Measurements from ENCODE around the gene FBXL17. TPM values are rescaled to one million over a fixed set of nuclear protein-coding genes. Genes with fewer than 3 reads are reported as not detected.

The FBXL17 gene
- total and polyA plus RNA-seq, 12 donors, result 5.9 to 47.4 (median 41.1) TPM

- DNase-seq (no peak), ATAC-seq (no peak)
- no peaks in the 10 kb centered on the region for H3K36me3 ChIP-seq
- intact Hi-C loops (cut with DNase I), result no loop called here
- H3K4me1 ChIP-seq, result peaks cover 0 to 11% (median 6%) of the 10 kb centered on the region in 9 donors
- no peak for TF ChIP-seq CTCF (IDR thresholded peaks at IDR 0.05)
- no peaks in the 10 kb centered on the region for H3K27me3 ChIP-seq
- H3K27ac ChIP-seq, result no peak overlapping the region
- H3K4me3 ChIP-seq, result no peak overlapping the region
- WGBS, 2 donors, result 58 to 62% methylated on average over 3 of the region's 3 CpGs
- no peaks in the 10 kb centered on the region for H3K9me3 ChIP-seq
Observed at GRCh38 chr5:108387758-108388157, 5.9 kb upstream of the FBXL17 start.

GRCh38 chr5:108386345-108387061 lies 4.6 kb upstream of the FBXL17 start:
- Histone ChIP-seq H3K36me3 (no peaks in the 10 kb centered on the region), H3K9me3 (no peaks in the 10 kb centered on the region), H3K27ac (no peak overlapping the region), H3K4me3 (no peak overlapping the region), H3K4me1 (peaks cover 0 to 13% (median 7%) of the 10 kb centered on the region in 9 donors), H3K27me3 (no peaks in the 10 kb centered on the region)
- no peak for ATAC-seq
- no peak for DNase-seq
- WGBS, 2 donors, result 82% methylated on average over 3 of the region's 3 CpGs
- intact Hi-C loops (cut with DNase I), result no loop called here
- no peak for TF ChIP-seq CTCF (IDR thresholded peaks at IDR 0.05)

GRCh38 chr5:108384741-108385140 lies 2.8 kb upstream of the FBXL17 start:
- Histone ChIP-seq H3K4me3 (no peak overlapping the region), H3K27me3 (no peaks in the 10 kb centered on the region), H3K9me3 (no peaks in the 10 kb centered on the region), H3K4me1 (peaks cover 0 to 19% (median 12%) of the 10 kb centered on the region in 9 donors), H3K27ac (no peak overlapping the region), H3K36me3 (no peaks in the 10 kb centered on the region)
- ATAC-seq (no peak), DNase-seq (no peak)
- intact Hi-C loops (cut with DNase I), result no loop called here
- WGBS, 2 donors, result 89 to 93% methylated on average over 1 of the region's 1 CpG
- no peak for TF ChIP-seq CTCF (IDR thresholded peaks at IDR 0.05)

GRCh38 chr5:108382784-108383330 lies 959 bp upstream of the FBXL17 start:
- TF ChIP-seq CTCF (IDR thresholded peaks at IDR 0.05), result no peak
- Histone ChIP-seq H3K36me3 (no peaks in the 10 kb centered on the region), H3K27me3 (no peaks in the 10 kb centered on the region), H3K9me3 (no peaks in the 10 kb centered on the region), H3K27ac (peak overlapping the region; percentile 91 to 100 (median 100)), H3K4me1 (peaks cover 0 to 31% (median 22%) of the 10 kb centered on the region in 9 donors), H3K4me3 (peak overlapping the region; percentile 84 to 99 (median 92))
- no peak for DNase-seq
- ATAC-seq, result peak in 1 of 8 donors; percentile 0
- WGBS, 2 donors, result 11 to 20% methylated on average over 9 of the region's 9 CpGs
- intact Hi-C loops (cut with DNase I), result no loop called here

Data from heart right ventricle (tissue), 16 donors.